GM12873 (cell line): ENCODE measurements around the gene HS6ST2.

Experiments
- CTCF ChIP-seq: IDR thresholded peaks from 2 replicates; pipeline ENCODE4 v1.5.1; 2012; ENCODE audit warnings: low read depth, mild to moderate bottlenecking, moderate library complexity, low read length, control low read depth; ENCODE audit not compliant: insufficient read depth; ENCODE audit errors: missing control alignments

The HS6ST2 gene

DNA sequence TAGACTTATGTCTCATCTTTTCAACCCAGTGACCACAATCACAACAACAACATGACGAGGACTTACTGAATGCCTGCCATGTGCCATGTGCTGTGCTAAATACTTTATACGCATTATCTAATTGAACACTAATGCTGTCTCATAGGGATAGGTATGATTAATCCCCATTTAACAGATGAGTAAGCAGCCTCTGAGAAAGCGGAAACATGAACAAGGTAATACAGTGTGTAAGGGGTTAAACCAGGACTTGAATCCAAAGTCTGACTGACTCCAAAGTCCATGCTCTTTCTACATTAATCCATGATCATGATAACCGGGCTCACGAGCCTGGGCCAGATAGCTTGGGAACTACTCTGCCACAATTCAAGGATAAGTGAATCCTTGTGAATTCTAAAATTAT is 364.3 kb downstream of the HS6ST2 start:
- no peak for TF ChIP-seq CTCF

DNA sequence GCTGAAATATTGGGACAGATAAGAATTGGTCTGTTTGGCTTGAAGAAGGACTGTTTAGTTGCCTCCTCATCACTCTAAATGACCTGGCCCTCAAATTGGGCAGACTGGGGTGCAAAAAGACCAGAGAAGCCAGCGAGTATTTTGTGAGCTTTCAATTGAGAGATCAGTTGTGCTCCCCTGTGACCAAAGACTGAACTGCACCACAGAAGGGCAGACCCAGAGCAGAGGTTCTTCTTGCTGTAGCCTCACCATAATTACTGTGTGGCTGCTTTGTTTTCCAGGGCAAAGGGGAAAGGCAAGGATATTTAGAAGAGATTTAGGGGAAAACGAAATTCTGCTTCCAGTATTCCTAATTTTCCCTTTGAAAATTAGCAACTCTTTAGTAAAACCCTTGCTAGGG is 365.5 kb downstream of the HS6ST2 start:
- peak; percentile 61 for TF ChIP-seq CTCF

DNA sequence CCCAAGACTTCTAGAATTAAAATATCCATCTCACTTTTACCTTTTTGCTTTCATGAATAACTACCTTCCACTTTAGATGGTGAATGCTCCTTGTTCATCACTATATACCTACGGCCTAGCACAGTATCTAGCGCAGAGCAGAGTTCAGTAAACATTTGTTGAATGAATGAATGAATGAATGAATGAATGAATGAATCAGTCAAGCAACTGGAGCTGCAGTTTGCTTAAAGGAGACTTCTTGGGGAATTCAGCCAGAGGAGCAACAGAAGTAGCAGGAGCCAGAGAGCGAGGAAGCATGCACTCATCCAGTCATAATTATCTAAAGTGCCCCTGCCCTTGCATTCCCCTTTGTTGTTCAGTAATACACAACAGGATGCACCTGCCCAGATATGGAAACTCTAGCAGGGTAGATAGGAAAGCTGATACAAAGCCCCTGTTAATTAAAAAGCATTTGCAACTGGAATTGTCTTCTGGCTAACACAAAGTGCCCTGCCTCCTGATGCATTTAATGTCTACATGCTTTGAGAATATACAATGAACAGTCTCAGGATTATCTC is 366.6 kb downstream of the HS6ST2 start:
- no peak for TF ChIP-seq CTCF

GRCh38 chrX:132590350-132591026 is 367.9 kb downstream of the HS6ST2 start:
- no peak for TF ChIP-seq CTCF

DNA sequence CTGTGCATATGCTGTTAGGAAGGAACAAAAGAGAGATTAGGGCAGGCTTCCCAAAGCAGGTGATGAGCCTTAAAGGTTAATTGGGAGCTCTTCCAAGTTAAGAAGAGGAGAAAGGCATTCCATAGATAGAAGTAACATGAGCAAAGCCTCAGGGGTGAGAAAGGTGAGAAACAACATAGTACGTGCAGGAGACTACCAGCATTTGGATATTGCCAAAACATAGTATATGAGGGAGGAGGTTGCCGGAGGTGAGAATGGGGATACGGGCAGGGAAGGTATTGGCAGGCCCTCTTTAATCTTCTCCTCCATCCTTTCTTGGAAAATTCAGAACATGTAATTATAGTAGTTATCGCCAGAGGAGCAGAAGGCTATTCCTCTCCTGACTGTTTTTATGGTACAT is 373.5 kb downstream of the HS6ST2 start:
- no peak for TF ChIP-seq CTCF

GRCh38 chrX:132576939-132577338 is 381.5 kb downstream of the HS6ST2 start:
- TF ChIP-seq CTCF, result no peak
